ENCODE data around the gene USP13. TPM values are rescaled to one million over a fixed set of nuclear protein-coding genes. Genes with fewer than 3 reads are reported as not detected.

USP13 gene
- total and polyA plus RNA-seq, 2 donors (not counting 3 experiments of a cell fraction or from before 2014, with no cell fraction given): 5.8 to 24.0 TPM

- Histone ChIP-seq H3K9me1 (replicated peaks; ENCODE audit: control insufficient read depth, extremely low read depth, insufficient read depth, low read length) (no peaks in the 10 kb centered on the region), H3K4me1 (ENCODE audit: control insufficient read depth, extremely low read depth, insufficient read depth, low read length) (peaks cover 14% of the 10 kb centered on the region), H3K27me3 (ENCODE audit: control insufficient read depth in 2 of 2, insufficient read depth in 2 of 2, low read length in 2 of 2) (no peaks in the 10 kb centered on the region), H3K9me3 (replicated peaks; ENCODE audit: control insufficient read depth, insufficient read depth, low read length) (no peaks in the 10 kb centered on the region), H3K27ac (ENCODE audit: insufficient read depth, low read depth, low read length) (peak overlapping the region; percentile 14), H3K4me3 (replicated peaks in 1 of 3; ENCODE audit: insufficient read depth in 1 of 3, low read depth in 1 of 3, low read length in 3 of 3) (peak overlapping the region in 1 of 3 experiments; percentile 94), H3K9ac (replicated peaks; ENCODE audit: extremely low read depth, insufficient read depth, low read length) (peak overlapping the region; percentile 99), H3K4me2 (ENCODE audit: insufficient read depth, low read length) (peak overlapping the region; percentile 93), H2AFZ (ENCODE audit: low read depth, low read length) (no peak overlapping the region), H3K36me3 (ENCODE audit: control insufficient read depth in 2 of 2, extremely low read depth in 1 of 2, insufficient read depth in 2 of 2, low read length in 2 of 2) (peaks cover 3 to 8% of the 10 kb centered on the region in 2 experiments), H3K79me2 (ENCODE audit: control insufficient read depth, insufficient read depth, low read length) (peaks cover 30% of the 10 kb centered on the region), H4K20me1 (replicated peaks; ENCODE audit: control insufficient read depth, extremely low read depth, insufficient read depth, low read length) (no peaks in the 10 kb centered on the region)
- ChIA-PET POLR2A (no interaction called here), CTCF (no interaction called here)
- dilution Hi-C loops (cut with MboI; ENCODE audit: extremely low pct_ligation_motif_present, low sequenced_read_pairs) (no loop called here), intact Hi-C loops (cut with micrococcal nuclease) (loop anchor here (10.0 kb wide), 1 partner anchor 1001 kb away; the partner anchor contains the start of gene TTC14)
- DNase-seq (ENCODE audit: low read depth, low spot score): no peak
- FAIRE-seq: no peak
- TF ChIP-seq GATA2 (IDR thresholded peaks at IDR 0.05; ENCODE audit: insufficient read depth, insufficient read length, low read depth, low read length) (no peak), POLR2A (IDR thresholded peaks at IDR 0.05; ENCODE audit: low read depth, low read length) (no peak), CTCF (IDR thresholded peaks at IDR 0.05; ENCODE audit: extremely low read depth in 1 of 2, insufficient read depth in 1 of 2, low read depth in 1 of 2, low read length in 2 of 2) (no peak), MYC (IDR thresholded peaks at IDR 0.05; ENCODE audit: low read depth, low read length) (no peak), POLR2AphosphoS5 (IDR thresholded peaks at IDR 0.05; ENCODE audit: insufficient read depth, low read depth, low read length) (no peak), FOS (IDR thresholded peaks at IDR 0.05; ENCODE audit: borderline replicate concordance, insufficient read depth, low read length) (no peak), JUN (IDR thresholded peaks at IDR 0.05; ENCODE audit: borderline replicate concordance, insufficient read depth, insufficient read length, low read depth) (no peak)
- BruUV-seq (replicated peaks): no TSS peak
Observed at GRCh38 chr3:179603321-179603720, 49.5 kb upstream of the USP13 start.

Measured in endothelial cell of umbilical vein (primary cell).